Fibroblast of lung (primary cell): ENCODE results near the gene GRP. TPM values are rescaled to one million over a fixed set of nuclear protein-coding genes. Genes with fewer than 3 reads are reported as not detected.
"Not testable (repeated sequence)": the region's sequence is repeated elsewhere in the genome, so short reads cannot be mapped to it uniquely, and the experiment has no call there.

ENCODE experiments used
- DNase-seq, 2 donors: peaks; one replicate each; pipeline versions ENCODE4 v3.0.0 to v3.0.0-alpha.2; 2010; ENCODE audit warnings: low read depth in 2 of 2
- H2AFZ ChIP-seq: 2 replicates; pipeline ENCODE4 v1.5.1; 2012; ENCODE audit warnings: low read length, control low read depth, inconsistent platforms
- H3K27ac ChIP-seq: 2 replicates; pipeline ENCODE4 v1.5.1; 2011; ENCODE audit warnings: low read length, control low read depth; ENCODE audit not compliant: insufficient read depth
- H3K27me3 ChIP-seq: 2 replicates; pipeline ENCODE4 v1.5.1; 2011; ENCODE audit warnings: mild to moderate bottlenecking, low read length; ENCODE audit not compliant: control insufficient read depth, insufficient read depth
- H3K36me3 ChIP-seq: 2 replicates; pipeline ENCODE4 v1.5.1; 2011; ENCODE audit warnings: low read length; ENCODE audit not compliant: control insufficient read depth, insufficient read depth
- H3K4me1 ChIP-seq: 2 replicates; pipeline ENCODE4 v1.5.1; 2011; ENCODE audit warnings: low read length; ENCODE audit not compliant: control insufficient read depth, insufficient read depth; ENCODE audit errors: extremely low read depth
- H3K4me2 ChIP-seq: 2 replicates; pipeline ENCODE4 v1.5.1; 2011; ENCODE audit warnings: low read length, control low read depth; ENCODE audit not compliant: insufficient read depth; ENCODE audit errors: extremely low read depth
- H3K4me3 ChIP-seq, 4 experiments: fragments of 200-600 bp in 1 of 4; sonication (generic) in 1 of 4; replicated peaks in 1 of 4; 2 replicates each; pipeline ENCODE4 v1.5.1; 2011 to 2016; ENCODE audit warnings: low read length in 4 of 4, low read depth in 3 of 4, mild to moderate bottlenecking in 3 of 4, control low read depth in 2 of 4, inconsistent platforms in 1 of 4, mixed read lengths in 1 of 4; ENCODE audit not compliant: insufficient read depth in 1 of 4; ENCODE audit errors: control extremely low read depth in 1 of 4
- H3K79me2 ChIP-seq: 2 replicates; pipeline ENCODE4 v1.5.1; 2012; ENCODE audit warnings: mild to moderate bottlenecking, low read length, inconsistent platforms; ENCODE audit not compliant: control insufficient read depth, insufficient read depth
- H3K9ac ChIP-seq: 2 replicates; pipeline ENCODE4 v1.5.1; 2011; ENCODE audit warnings: mild to moderate bottlenecking, low read length, control low read depth; ENCODE audit not compliant: insufficient read depth
- H3K9me3 ChIP-seq: 2 replicates; pipeline ENCODE4 v1.5.1; 2012; ENCODE audit warnings: low read depth, low read length; ENCODE audit not compliant: control insufficient read depth, insufficient read depth
- H4K20me1 ChIP-seq: 2 replicates; pipeline ENCODE4 v1.5.1; 2011; ENCODE audit warnings: low read length; ENCODE audit not compliant: control insufficient read depth, insufficient read depth; ENCODE audit errors: extremely low read depth
- EZH2 ChIP-seq: IDR thresholded peaks from 2 replicates; pipeline ENCODE4 v1.5.1; 2012; ENCODE audit warnings: low read length, control low read depth, mild to moderate bottlenecking; ENCODE audit errors: missing control alignments
- polyA plus RNA-seq, 2 donors: library from polyadenylated mRNA; depleted of rRNA in 1 of 2; stranded (reverse) in 1 of 2; unstranded in 1 of 2; fragments of >200 nt; gene quantifications; 2 replicates each; pipeline ENCODE4 v1.2.1, GENCODE V29; 2011 to 2012; ENCODE audit warnings: missing spikeins in 1 of 2
- total RNA-seq: library from RNA; depleted of rRNA; stranded (reverse); fragments of >200 nt; gene quantifications from 2 replicates; pipeline ENCODE4 v1.2.1, GENCODE V29; 2014
- TF ChIP-seq, protein P1 (sequence below), 2 donors: IDR thresholded peaks in 1 of 2; conservative IDR thresholded peaks in 1 of 2; 1 replicate in 1 of 2; 2 replicates in 1 of 2; pipeline ENCODE4 v1.5.1; 2011 to 2012; ENCODE audit warnings: low read length in 2 of 2, control low read depth in 1 of 2, inconsistent platforms in 1 of 2, low read depth in 1 of 2, mild to moderate bottlenecking in 1 of 2

Gene GRP
- total and polyA plus RNA-seq, 2 donors (not counting 1 experiment from before 2014, with no cell fraction given) = not detected

DNA sequence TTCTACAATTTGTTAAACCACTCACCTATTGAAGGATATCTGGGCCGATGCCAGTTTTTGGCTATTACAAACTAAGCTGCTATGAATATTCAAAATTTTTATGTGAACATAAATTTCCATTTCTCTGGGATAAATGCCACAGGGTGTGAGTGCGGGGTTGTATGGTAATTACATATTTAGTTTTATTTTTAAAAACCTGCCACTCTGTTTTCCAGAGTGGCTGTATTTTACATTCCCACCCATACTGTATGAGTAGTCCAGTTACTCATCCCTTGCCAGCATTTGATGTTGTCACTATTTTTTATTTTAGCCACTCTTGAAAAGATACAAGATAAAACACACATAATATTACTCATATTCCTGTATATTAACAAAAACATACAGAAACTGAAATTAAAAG is 22.9 kb downstream of the GRP start:
- no peak for DNase-seq
- Histone ChIP-seq H3K9ac (no peak overlapping the region), H3K27me3 (peaks cover 13% of the 10 kb centered on the region), H2AFZ (no peak overlapping the region), H3K4me2 (no peak overlapping the region), H3K9me3 (no peaks in the 10 kb centered on the region), H3K36me3 (no peaks in the 10 kb centered on the region), H3K4me3 (no peak overlapping the region), H3K79me2 (no peaks in the 10 kb centered on the region), H4K20me1 (no peaks in the 10 kb centered on the region), H3K4me1 (no peaks in the 10 kb centered on the region), H3K27ac (no peak overlapping the region)
- TF ChIP-seq, protein P1, sequence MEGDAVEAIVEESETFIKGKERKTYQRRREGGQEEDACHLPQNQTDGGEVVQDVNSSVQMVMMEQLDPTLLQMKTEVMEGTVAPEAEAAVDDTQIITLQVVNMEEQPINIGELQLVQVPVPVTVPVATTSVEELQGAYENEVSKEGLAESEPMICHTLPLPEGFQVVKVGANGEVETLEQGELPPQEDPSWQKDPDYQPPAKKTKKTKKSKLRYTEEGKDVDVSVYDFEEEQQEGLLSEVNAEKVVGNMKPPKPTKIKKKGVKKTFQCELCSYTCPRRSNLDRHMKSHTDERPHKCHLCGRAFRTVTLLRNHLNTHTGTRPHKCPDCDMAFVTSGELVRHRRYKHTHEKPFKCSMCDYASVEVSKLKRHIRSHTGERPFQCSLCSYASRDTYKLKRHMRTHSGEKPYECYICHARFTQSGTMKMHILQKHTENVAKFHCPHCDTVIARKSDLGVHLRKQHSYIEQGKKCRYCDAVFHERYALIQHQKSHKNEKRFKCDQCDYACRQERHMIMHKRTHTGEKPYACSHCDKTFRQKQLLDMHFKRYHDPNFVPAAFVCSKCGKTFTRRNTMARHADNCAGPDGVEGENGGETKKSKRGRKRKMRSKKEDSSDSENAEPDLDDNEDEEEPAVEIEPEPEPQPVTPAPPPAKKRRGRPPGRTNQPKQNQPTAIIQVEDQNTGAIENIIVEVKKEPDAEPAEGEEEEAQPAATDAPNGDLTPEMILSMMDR (conservative IDR thresholded peaks at IDR 0.05 in 1 of 2, IDR thresholded peaks at IDR 0.05 in 1 of 2; ENCODE audit: low read depth in 1 of 2, low read length in 2 of 2) = no peak
- TF ChIP-seq EZH2 = no peak

DNA sequence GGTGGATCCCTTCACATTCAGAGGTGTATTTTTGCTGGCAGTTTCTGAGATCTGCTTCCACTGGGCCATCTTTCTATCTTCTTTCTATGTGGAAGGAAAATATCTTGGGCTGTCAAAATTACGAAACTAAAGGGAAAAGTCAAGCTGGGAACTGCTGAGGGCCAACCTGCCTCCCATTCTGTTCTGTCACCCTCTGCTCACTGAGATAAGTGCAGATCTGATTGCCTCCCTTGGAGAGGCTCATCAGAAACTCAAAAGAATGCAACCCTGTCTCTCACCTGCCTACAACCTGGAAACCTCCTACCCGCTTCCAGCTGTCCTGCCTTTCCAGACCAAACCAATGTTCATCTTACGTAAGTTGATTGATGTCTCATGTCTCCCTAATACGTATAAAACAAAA is 26.8 kb downstream of the GRP start:
- no peaks in the 10 kb centered on the region for H3K36me3 ChIP-seq
- no peak overlapping the region for H3K27ac ChIP-seq
- no peak for DNase-seq
- peaks cover 11% of the 10 kb centered on the region for H3K27me3 ChIP-seq
- no peaks in the 10 kb centered on the region for H4K20me1 ChIP-seq
- no peak overlapping the region for H2AFZ ChIP-seq
- no peaks in the 10 kb centered on the region for H3K9me3 ChIP-seq
- no peak overlapping the region for H3K9ac ChIP-seq
- TF ChIP-seq, protein P1 (conservative IDR thresholded peaks at IDR 0.05 in 1 of 2, IDR thresholded peaks at IDR 0.05 in 1 of 2; ENCODE audit: low read depth in 1 of 2, low read length in 2 of 2) = no peak
- no peak for TF ChIP-seq EZH2
- H3K4me3 ChIP-seq = no peak overlapping the region
- H3K79me2 ChIP-seq = no peaks in the 10 kb centered on the region
- H3K4me1 ChIP-seq = no peaks in the 10 kb centered on the region
- no peak overlapping the region for H3K4me2 ChIP-seq

DNA sequence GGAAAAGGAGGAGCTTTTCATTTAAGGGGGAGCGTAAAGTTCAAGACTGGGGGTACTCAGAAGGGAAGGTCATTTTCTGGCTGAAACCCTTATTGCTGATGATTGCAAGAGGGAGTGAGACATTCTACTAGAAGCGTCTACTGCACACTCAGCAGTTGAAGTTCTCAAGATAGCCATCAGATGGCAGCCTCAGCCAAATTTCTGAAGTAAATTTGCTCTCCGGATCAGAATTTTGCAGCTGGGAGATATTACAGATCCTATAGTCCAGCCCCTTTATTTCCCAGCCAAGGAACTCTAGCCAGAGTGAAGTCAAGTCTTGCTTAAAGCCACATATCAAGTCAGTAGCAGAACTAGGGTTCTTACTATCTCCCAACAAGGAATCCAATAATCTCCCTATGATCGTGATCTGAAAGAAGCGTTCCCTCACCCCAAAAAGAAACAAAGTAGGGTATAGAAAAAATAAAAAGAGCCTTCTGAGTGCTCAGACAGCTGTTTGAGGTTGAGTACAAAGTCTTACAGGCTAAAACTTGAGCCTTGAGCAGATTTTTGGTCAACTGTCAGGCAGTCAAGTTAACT is 29.3 kb downstream of the GRP start:
- no peak overlapping the region for H3K4me3 ChIP-seq
- no peaks in the 10 kb centered on the region for H3K79me2 ChIP-seq
- H3K4me2 ChIP-seq = no peak overlapping the region
- H3K9me3 ChIP-seq = no peaks in the 10 kb centered on the region
- H3K9ac ChIP-seq = no peak overlapping the region
- no peaks in the 10 kb centered on the region for H3K4me1 ChIP-seq
- no peaks in the 10 kb centered on the region for H4K20me1 ChIP-seq
- peak; percentile 64 to 94 for DNase-seq
- H3K27ac ChIP-seq = no peak overlapping the region
- H2AFZ ChIP-seq = no peak overlapping the region
- TF ChIP-seq, protein P1 (conservative IDR thresholded peaks at IDR 0.05 in 1 of 2, IDR thresholded peaks at IDR 0.05 in 1 of 2; ENCODE audit: low read depth in 1 of 2, low read length in 2 of 2) = peak; percentile 81 to 89
- TF ChIP-seq EZH2 = no peak
- H3K27me3 ChIP-seq = peaks cover 11% of the 10 kb centered on the region
- H3K36me3 ChIP-seq = no peaks in the 10 kb centered on the region

DNA sequence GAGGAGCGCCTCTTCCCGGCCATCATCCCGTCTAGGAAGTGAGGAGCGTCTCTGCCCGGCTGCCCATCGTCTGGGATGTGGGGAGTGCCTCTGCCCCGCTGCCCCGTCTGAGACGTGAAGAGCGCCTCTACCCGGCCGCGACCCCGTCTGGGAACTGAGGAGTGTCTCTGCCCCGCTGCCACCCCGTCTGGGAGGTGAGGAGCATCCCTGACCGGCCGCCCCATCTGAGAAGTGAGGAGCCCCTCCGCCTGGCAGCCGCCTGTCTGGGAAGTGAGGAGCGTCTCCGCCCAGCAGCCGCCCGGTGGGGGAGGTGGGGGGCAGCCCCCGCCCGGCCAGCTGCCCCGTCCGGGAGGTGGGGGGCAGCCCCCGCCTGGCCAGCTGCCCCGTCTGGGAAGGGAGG is 35.5 kb downstream of the GRP start:
- H4K20me1 ChIP-seq, H3K4me1 ChIP-seq, H2AFZ ChIP-seq, H3K9ac ChIP-seq, H3K36me3 ChIP-seq, H3K27ac ChIP-seq, H3K4me2 ChIP-seq, H3K4me3 ChIP-seq, DNase-seq, H3K27me3 ChIP-seq, H3K9me3 ChIP-seq, H3K79me2 ChIP-seq: not testable (repeated sequence)

DNA sequence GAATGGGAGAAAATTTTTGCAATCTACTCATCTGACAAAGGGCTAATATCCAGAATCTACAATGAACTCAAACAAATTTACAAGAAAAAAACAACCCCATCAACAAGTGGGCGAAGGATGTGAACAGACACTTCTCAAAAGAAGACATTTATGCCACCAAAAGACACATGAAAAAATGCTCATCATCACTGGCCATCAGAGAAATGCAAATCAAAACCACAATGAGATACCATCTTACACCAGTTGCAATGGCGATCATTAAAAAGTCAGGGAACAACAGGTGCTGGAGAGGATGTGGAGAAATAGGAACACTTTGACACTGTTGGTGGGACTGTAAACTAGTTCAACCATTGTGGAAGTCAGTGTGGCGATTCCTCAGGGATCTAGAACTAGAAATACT is 41.9 kb downstream of the GRP start:
- DNase-seq, H3K79me2 ChIP-seq, H3K36me3 ChIP-seq, H2AFZ ChIP-seq, H3K4me2 ChIP-seq, H3K27ac ChIP-seq, H3K4me1 ChIP-seq, H3K4me3 ChIP-seq, H3K9ac ChIP-seq, H4K20me1 ChIP-seq, H3K9me3 ChIP-seq: not testable (repeated sequence)
- peaks cover 38% of the 10 kb centered on the region for H3K27me3 ChIP-seq
